Stimulated activated effector memory CD8-positive, alpha-beta T cell treated with anti-CD3 and anti-CD28 coated beads, Interleukin-12 subunit alpha, Interleukin-12 subunit beta, amount 100 ng/mL, for 72 hours (primary cell): ENCODE measurements around the gene RCAN2.

Source experiments
- ATAC-seq: fragments of 150-1000 bp; cut with Tn5 transposase; 2 replicates; pipeline ENCODE4 v1.10.0; 2021
- DNase-seq, 2 donors: peaks; one replicate each; pipeline ENCODE4 v3.0.0; 2021 to 2022; ENCODE audit warnings: low spot score in 2 of 2
- H3K27ac Mint-ChIP-seq: one replicate; pipeline ENCODE4 v1.8.0; 2022; ENCODE audit warnings: mild to moderate bottlenecking, mixed read lengths
- H3K36me3 Mint-ChIP-seq: one replicate; pipeline ENCODE4 v1.8.0; 2022; ENCODE audit warnings: mild to moderate bottlenecking, mixed read lengths
- H3K4me1 Mint-ChIP-seq: one replicate; pipeline ENCODE4 v1.8.0; 2022; ENCODE audit warnings: mixed read lengths
- H3K4me3 Mint-ChIP-seq: one replicate; pipeline ENCODE4 v1.8.0; 2022; ENCODE audit warnings: mild to moderate bottlenecking, mixed read lengths
- H3K9me3 Mint-ChIP-seq: one replicate; pipeline ENCODE4 v1.8.0; 2022; ENCODE audit warnings: mixed read lengths

The RCAN2 gene

DNA sequence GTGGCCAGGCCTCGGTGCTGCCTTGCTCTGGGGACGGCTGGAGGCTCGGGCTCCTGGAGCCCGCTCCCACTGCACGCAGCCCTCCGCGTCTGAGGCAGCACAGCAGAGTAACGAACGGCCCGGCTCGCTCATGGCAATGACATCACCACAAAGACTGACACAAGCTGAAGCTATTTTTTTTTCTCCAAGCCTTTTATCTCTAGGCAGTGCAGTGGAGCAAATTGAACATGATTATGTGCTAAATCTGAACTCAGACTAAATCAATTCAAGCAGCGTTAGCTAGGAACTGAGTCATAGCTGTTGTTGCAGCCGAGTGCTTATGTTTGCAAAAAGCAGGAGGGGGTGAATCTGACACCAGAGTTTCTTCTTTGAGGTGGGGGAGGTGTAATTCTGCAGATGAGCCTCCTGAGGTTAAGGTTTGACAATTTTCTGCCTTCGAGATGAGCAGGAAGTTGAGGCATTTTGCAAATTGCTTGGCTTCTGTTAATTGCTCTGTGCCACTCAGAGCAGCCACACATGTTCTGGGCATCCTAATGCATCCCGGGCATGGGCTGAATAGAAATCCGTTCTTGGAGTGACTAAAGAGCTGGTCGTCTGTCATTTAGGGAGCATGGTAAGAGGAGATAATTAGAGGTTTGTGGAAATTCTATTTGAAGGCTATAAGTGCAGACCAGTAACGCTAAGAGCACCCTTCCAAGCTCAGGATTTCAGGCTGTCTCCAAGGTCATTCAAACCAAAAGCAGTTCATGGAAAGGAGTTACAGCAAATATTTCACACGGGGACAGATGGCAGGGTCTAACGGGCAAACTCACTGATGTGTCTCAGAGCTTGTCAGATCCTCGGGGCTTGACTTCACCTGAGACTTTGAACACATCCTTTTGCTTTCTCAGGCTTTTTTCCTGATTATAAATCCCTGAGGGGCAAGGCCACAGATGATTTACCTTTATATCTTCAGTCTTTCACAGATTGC lies 165.4 kb downstream of the RCAN2 start:
- H3K36me3 Mint-ChIP-seq: peaks cover 5% of the 10 kb centered on the region
- peaks cover 32% of the 10 kb centered on the region for H3K4me1 Mint-ChIP-seq
- H3K4me3 Mint-ChIP-seq: peak overlapping the region; percentile 58
- peak overlapping the region; percentile 24 for H3K27ac Mint-ChIP-seq
- DNase-seq: peak; percentile 17 to 79
- ATAC-seq: peak; percentile 86
- H3K9me3 Mint-ChIP-seq: no peaks in the 10 kb centered on the region

DNA sequence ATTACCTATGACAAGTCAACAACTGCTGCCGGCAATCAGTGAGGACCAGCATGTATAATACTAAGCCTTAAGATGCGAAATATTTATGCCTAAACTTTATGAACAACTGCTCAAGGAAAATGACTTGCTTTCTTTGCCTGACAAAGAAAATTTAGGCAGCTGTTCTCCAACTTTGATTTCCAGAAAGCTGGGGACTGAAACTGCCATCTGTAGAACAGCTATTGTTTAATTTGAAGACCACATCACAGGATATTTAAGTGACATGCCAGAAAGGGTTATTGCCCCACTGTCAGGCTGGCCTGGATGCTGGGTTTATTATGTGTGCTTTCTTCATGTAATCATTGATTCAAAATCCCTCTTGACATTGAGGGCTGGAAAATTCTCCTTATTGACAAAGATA lies 166.5 kb downstream of the RCAN2 start:
- peak overlapping the region; percentile 24 for H3K27ac Mint-ChIP-seq
- DNase-seq: no peak
- H3K9me3 Mint-ChIP-seq: no peaks in the 10 kb centered on the region
- peaks cover 38% of the 10 kb centered on the region for H3K4me1 Mint-ChIP-seq
- H3K4me3 Mint-ChIP-seq: peak overlapping the region; percentile 58
- ATAC-seq: no peak
- H3K36me3 Mint-ChIP-seq: peaks cover 5% of the 10 kb centered on the region

DNA sequence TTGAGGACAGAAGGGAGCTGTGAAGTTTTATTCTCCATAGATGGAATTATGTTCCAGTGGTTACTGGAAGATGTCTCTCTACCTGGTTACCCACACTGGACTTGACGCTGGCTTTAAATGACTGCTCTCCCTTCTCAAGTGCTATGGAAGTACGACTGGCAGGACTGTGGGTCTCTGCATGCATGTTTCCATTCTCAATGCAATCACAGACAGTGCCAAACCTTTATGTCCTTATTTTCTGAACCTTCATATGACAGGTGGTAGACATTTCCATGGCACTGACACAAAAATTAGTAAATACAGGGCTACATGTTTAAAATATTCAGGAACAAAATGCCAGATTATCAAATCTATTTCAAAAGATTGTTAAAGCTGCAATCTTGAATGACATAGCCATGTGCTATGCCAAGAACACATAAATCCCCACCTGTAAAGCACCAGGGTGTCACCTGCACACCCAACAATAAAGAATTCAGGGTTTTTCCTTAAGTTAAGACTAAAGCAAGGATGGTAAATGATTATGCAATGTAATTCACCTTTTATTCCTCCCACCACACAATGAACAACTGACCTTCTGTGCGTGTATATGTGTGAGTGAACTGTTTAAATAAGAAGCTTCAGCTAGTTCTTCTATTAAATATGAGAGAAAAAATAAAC lies 167.2 kb downstream of the RCAN2 start:
- Mint-ChIP-seq H3K27ac (peak overlapping the region; percentile 4), H3K36me3 (peaks cover 5% of the 10 kb centered on the region), H3K4me3 (peak overlapping the region; percentile 58), H3K9me3 (no peaks in the 10 kb centered on the region), H3K4me1 (peaks cover 38% of the 10 kb centered on the region)
- ATAC-seq (no peak), DNase-seq (no peak)

DNA sequence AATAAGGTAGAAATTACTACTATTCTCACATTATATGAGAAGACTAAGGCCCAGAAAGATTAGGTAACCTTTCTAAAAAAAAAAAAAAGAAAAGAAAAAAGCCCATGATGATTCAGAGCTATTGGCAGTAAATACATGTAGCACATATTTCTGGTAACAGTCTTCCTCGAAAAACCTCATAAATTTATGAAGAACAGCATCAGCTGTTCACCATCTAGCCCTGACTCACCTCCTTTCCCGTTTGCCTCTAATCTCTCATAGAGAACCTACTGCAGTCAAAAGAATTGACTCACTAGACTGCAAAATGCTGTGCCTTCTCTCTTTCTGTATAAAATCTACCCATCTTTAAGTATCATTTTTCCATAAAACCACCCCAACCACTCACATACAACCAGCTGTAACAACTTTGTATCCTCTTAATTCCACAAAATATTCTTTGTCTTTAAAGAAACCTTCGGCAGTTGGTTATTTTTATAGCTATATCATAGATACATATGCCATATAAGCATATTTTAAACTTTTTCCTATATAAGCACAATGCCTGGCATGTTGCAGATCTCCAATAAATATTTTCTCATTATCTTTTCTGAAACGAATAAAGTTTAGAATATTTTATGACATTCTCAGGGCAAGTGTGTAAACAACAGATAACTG lies 167.8 kb downstream of the RCAN2 start:
- DNase-seq (no peak), ATAC-seq (peak; percentile 88)
- H3K4me3 Mint-ChIP-seq: peak overlapping the region; percentile 58
- peaks cover 5% of the 10 kb centered on the region for H3K36me3 Mint-ChIP-seq
- H3K9me3 Mint-ChIP-seq: no peaks in the 10 kb centered on the region
- peak overlapping the region; percentile 4 for H3K27ac Mint-ChIP-seq
- peaks cover 38% of the 10 kb centered on the region for H3K4me1 Mint-ChIP-seq

DNA sequence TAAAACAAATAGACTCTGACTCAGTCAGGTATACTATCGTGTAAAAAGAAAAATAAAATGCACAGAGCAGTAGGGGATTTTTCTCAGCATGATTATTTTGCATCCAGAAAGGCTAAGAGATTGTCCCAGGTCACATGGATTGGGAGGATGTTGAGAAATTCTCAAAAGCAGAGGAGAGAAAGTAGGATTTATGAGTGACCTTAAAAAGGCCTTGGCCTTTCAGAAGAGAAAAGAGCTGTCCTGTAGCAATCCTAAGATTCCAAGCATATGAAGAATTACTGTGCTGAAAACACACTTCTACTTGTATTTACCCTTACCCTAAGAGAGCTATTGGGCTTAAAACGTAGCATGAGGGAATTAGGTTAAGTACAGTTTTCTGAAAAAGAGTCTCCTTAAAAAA lies 170.7 kb downstream of the RCAN2 start:
- peaks cover 29% of the 10 kb centered on the region for H3K4me1 Mint-ChIP-seq
- DNase-seq (no peak), ATAC-seq (no peak)
- H3K36me3 Mint-ChIP-seq: peaks cover 5% of the 10 kb centered on the region
- H3K4me3 Mint-ChIP-seq: no peak overlapping the region
- H3K27ac Mint-ChIP-seq: no peak overlapping the region
- H3K9me3 Mint-ChIP-seq: no peaks in the 10 kb centered on the region

DNA sequence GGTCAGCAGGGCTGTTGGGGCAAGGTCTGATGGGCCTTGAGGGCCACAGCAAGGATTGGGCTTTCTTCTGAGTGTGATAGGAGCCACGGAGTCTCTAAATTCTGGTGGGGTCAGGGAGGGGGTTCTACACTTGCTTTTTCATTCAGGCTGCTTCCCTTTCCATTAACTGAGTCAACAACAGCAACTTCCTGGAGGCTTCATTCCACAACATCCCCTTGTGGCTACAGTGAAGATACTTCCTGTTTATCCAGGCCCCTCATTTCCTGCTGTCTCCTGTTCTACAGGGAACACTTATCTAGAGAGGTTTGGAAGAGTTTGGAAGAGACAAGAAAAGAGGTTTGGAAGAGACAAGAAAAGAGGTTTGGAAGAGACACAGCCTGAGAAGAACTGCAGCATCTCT lies 175.7 kb downstream of the RCAN2 start:
- Mint-ChIP-seq H3K27ac (peak overlapping the region; percentile 7), H3K9me3 (no peaks in the 10 kb centered on the region), H3K4me1 (peaks cover 19% of the 10 kb centered on the region), H3K4me3 (no peak overlapping the region), H3K36me3 (no peaks in the 10 kb centered on the region)
- DNase-seq: no peak
- ATAC-seq: no peak

DNA sequence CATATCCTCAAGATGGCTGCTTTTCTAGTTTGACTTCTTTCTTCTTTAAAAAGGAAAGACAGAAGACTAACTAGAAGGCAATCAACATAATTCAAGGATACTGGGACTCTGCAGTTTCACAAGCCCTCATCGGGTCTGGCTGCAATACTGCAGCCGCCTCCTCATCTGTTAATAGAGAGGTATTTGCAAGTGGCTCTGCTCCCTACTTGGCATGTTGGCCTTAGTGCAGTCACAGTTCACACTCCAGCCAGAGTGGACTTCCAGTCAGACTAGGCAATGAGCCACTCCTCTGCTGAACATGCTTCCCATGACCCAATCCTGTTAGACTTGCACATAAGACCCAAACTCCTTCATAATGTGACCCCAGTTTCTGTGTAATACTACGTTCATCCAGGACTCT lies 178.6 kb downstream of the RCAN2 start:
- no peak for DNase-seq
- H3K4me3 Mint-ChIP-seq: no peak overlapping the region
- H3K9me3 Mint-ChIP-seq: no peaks in the 10 kb centered on the region
- peaks cover 13% of the 10 kb centered on the region for H3K4me1 Mint-ChIP-seq
- ATAC-seq: no peak
- no peaks in the 10 kb centered on the region for H3K36me3 Mint-ChIP-seq
- H3K27ac Mint-ChIP-seq: no peak overlapping the region

DNA sequence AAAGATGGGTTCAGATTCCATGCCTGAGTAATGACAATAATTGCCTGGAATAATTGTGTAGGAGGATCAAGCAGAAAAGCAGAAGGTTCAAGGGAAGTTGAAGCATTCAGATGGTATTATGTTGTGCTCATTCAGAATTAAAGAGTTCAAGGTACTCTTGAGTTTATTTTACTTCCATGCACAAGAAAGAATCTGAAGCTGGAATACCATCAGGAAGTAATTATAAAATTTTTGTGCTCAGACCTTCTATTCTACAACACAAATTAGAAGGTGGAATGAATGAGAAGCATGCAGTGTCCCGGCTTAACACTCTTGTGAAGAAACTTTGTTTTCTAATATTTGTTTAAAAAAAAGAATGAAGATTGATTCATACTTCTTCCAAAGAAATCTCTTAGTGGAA lies 181.1 kb downstream of the RCAN2 start:
- peaks cover 3% of the 10 kb centered on the region for H3K4me1 Mint-ChIP-seq
- H3K4me3 Mint-ChIP-seq: no peak overlapping the region
- no peak overlapping the region for H3K27ac Mint-ChIP-seq
- H3K9me3 Mint-ChIP-seq: no peaks in the 10 kb centered on the region
- ATAC-seq (no peak), DNase-seq (no peak)
- no peaks in the 10 kb centered on the region for H3K36me3 Mint-ChIP-seq

DNA sequence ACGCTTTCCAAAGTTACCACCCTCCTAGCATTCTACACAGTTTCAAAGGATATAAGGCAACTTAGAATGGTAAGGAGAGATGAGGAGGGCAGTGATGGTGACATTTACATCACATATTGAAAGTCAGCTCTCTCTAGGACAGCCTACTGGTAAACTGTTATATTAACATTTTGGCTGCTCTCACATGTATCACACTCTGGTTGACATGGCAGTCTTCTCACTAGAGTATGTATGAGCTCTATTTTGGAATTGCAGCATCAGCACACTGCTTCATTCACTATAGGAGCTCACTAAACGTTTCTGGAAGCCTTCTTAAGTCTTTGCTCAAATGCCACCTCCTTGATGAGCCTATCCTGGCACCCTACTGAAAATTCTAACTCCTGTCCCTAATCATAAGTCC lies 184.8 kb downstream of the RCAN2 start:
- H3K36me3 Mint-ChIP-seq: no peaks in the 10 kb centered on the region
- no peak overlapping the region for H3K27ac Mint-ChIP-seq
- H3K4me3 Mint-ChIP-seq: no peak overlapping the region
- no peak for DNase-seq
- ATAC-seq: no peak
- peaks cover 3% of the 10 kb centered on the region for H3K9me3 Mint-ChIP-seq
- no peaks in the 10 kb centered on the region for H3K4me1 Mint-ChIP-seq

DNA sequence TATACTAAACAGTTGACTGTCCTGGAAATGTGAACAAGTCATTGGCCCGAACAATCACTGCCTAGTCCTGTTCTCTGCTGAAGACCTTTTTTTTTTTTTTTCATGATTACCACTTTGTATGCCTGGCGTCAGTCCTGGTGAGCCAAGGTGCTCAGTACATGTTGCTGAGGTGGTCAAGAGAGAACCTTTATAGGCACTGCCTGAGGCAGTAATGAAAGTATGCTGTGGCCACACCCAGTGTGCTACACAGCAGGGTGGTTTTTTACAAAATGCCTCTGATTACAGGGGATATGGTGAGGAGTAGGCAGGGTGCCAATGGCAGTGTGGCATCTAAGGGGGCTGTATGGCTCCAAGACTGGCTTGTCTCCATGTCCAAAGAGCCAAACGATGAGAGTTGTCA lies 185.4 kb downstream of the RCAN2 start:
- H3K36me3 Mint-ChIP-seq: no peaks in the 10 kb centered on the region
- DNase-seq (no peak), ATAC-seq (no peak)
- peaks cover 3% of the 10 kb centered on the region for H3K9me3 Mint-ChIP-seq
- H3K4me3 Mint-ChIP-seq: no peak overlapping the region
- no peak overlapping the region for H3K27ac Mint-ChIP-seq
- H3K4me1 Mint-ChIP-seq: no peaks in the 10 kb centered on the region

DNA sequence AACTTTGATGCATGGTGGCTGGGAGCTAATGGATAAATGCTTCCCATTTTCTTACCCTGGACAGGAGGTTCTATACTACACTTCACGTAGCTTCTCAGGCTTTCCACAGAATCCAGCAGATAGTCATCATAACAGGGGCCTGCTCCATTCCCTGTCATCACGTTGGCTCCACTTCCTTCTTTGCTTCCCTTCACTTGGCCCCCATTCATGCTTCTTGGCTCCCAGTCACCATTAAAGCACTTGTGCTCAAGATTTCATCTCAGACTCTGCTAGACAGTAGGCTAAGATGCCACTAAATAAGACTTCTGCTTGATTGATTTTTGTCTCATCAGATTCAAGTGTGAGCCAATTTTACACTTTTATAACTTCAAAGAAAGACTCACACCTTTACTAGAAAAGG lies 186.0 kb downstream of the RCAN2 start:
- no peaks in the 10 kb centered on the region for H3K4me1 Mint-ChIP-seq
- H3K9me3 Mint-ChIP-seq: peaks cover 3% of the 10 kb centered on the region
- peak in 1 of 2 donors; percentile 15 for DNase-seq
- H3K27ac Mint-ChIP-seq: no peak overlapping the region
- ATAC-seq: no peak
- H3K36me3 Mint-ChIP-seq: no peaks in the 10 kb centered on the region
- H3K4me3 Mint-ChIP-seq: no peak overlapping the region

DNA sequence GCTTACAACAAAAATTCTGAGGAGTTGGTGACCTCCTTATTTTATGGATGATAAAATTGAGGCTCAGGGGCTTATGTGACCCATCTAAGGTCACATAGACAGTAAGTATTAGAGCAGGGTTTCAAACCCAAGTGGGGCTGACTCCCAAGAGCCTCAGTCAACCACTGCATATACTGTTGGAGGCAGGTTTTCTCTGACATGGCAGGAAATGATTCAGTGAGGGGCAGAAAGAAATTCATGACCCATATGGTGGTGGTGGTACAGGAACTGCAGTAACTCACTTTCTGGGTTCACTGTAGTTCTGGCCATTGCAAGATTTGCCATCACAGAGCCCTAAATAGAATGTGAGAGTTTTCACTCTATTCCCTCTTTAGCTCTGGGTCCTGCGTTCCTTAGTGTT lies 188.4 kb downstream of the RCAN2 start:
- no peak overlapping the region for H3K27ac Mint-ChIP-seq

DNA sequence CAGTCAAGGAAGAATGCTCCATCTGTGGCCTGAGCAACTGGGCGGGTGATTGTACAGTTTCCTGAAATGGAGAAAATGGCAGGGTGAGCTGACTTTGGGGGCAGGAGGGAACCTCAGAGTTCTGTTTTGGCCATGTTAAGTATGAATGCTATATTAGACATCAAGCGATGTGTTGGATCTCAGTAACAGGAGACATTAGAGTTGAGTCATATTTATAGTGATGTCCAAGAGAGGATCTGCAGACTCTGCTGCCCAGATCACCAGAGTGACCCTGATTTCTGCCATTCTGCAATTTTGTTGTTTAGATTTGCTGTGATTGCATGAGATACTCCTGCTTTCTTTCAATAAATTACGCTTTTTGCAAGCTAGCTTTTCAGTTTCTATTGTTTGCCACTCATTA lies 189.1 kb downstream of the RCAN2 start:
- no peak for DNase-seq
- ATAC-seq: no peak
- Mint-ChIP-seq H3K4me1 (no peaks in the 10 kb centered on the region), H3K9me3 (peaks cover 3% of the 10 kb centered on the region), H3K36me3 (no peaks in the 10 kb centered on the region), H3K4me3 (no peak overlapping the region), H3K27ac (no peak overlapping the region)

More for the DNA sequence above, 188.4 kb downstream of the RCAN2 start:
- no peak overlapping the region for H3K4me3 Mint-ChIP-seq
- ATAC-seq: peak; percentile 71
- no peaks in the 10 kb centered on the region for H3K36me3 Mint-ChIP-seq
- peaks cover 3% of the 10 kb centered on the region for H3K9me3 Mint-ChIP-seq
- no peak for DNase-seq
- no peaks in the 10 kb centered on the region for H3K4me1 Mint-ChIP-seq

DNA sequence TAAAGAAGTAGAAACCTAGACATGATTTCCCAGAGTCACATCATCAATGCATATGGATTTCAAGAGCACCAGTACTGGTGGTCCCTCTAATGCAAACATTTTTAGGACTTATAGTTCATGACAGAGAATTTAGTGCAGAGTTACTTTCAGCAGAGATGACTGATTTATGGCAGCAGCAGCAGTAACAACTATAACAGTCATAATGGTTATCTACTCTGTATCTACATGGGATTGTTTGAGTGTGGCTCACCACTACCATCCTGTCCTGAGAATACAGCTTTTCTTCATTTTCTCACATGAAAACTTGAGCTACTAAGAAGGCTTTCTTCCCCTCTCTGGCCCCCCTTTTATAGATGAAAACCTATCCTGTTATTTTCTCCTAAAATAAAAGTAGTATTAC lies 192.0 kb downstream of the RCAN2 start:
- ATAC-seq: peak; percentile 96
- Mint-ChIP-seq H3K4me3 (no peak overlapping the region), H3K9me3 (peaks cover 3% of the 10 kb centered on the region), H3K36me3 (no peaks in the 10 kb centered on the region), H3K27ac (no peak overlapping the region), H3K4me1 (no peaks in the 10 kb centered on the region)
- DNase-seq: no peak

DNA sequence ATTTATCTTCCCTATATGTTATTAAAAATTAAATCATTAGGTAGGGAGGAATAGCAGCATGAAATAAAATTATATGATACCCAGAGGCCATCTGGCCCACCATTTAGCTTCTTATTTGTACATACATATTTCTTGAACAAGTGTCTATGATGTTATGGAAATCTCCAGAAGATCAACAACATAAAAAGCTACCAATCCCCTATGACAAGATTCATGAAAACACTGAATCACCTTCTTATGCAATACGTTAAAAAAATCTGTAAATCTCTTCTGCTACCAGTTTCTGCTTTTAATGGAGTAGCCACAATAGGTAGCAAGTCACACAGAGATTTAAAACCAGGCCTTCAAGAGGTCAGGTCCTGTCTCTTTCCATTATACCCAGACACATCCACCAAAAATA lies 194.7 kb downstream of the RCAN2 start:
- no peak overlapping the region for H3K4me3 Mint-ChIP-seq
- DNase-seq (no peak), ATAC-seq (no peak)
- H3K9me3 Mint-ChIP-seq: no peaks in the 10 kb centered on the region
- H3K27ac Mint-ChIP-seq: no peak overlapping the region
- H3K4me1 Mint-ChIP-seq: peaks cover 7% of the 10 kb centered on the region
- no peaks in the 10 kb centered on the region for H3K36me3 Mint-ChIP-seq
